MM.1S (cell line): ENCODE results near the gene LIN37.

Experiments used
- EZH2 ChIP-seq: fragments of 300-600 bp; sonication (generic); optimal IDR thresholded peaks from 2 replicates; pipeline ENCODE3; 2017; ENCODE audit warnings: low read depth, mild to moderate bottlenecking, antibody characterized with exemption, low read length, mixed read lengths
- TF ChIP-seq, protein P1 (sequence below): fragments of 300-600 bp; sonication (generic); IDR thresholded peaks from 2 replicates; pipeline ENCODE4 v1.5.1; 2016; ENCODE audit warnings: antibody characterized with exemption, low read length, mixed read lengths

- TF ChIP-seq, protein P1, sequence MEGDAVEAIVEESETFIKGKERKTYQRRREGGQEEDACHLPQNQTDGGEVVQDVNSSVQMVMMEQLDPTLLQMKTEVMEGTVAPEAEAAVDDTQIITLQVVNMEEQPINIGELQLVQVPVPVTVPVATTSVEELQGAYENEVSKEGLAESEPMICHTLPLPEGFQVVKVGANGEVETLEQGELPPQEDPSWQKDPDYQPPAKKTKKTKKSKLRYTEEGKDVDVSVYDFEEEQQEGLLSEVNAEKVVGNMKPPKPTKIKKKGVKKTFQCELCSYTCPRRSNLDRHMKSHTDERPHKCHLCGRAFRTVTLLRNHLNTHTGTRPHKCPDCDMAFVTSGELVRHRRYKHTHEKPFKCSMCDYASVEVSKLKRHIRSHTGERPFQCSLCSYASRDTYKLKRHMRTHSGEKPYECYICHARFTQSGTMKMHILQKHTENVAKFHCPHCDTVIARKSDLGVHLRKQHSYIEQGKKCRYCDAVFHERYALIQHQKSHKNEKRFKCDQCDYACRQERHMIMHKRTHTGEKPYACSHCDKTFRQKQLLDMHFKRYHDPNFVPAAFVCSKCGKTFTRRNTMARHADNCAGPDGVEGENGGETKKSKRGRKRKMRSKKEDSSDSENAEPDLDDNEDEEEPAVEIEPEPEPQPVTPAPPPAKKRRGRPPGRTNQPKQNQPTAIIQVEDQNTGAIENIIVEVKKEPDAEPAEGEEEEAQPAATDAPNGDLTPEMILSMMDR, result no peak
- no peak for TF ChIP-seq EZH2
Observed at GRCh38 chr19:35777086-35777841, 28.9 kb downstream of the LIN37 start.
